NCI-H128 (cell line): ENCODE measurements around the gene SBK3.

ENCODE experiments used
- DNase-seq: peaks from one replicate; lab custom pipeline; 2025; ENCODE audit not compliant: unreplicated experiment; lab: John Stamatoyannopoulos, UW

SBK3 gene

DNA sequence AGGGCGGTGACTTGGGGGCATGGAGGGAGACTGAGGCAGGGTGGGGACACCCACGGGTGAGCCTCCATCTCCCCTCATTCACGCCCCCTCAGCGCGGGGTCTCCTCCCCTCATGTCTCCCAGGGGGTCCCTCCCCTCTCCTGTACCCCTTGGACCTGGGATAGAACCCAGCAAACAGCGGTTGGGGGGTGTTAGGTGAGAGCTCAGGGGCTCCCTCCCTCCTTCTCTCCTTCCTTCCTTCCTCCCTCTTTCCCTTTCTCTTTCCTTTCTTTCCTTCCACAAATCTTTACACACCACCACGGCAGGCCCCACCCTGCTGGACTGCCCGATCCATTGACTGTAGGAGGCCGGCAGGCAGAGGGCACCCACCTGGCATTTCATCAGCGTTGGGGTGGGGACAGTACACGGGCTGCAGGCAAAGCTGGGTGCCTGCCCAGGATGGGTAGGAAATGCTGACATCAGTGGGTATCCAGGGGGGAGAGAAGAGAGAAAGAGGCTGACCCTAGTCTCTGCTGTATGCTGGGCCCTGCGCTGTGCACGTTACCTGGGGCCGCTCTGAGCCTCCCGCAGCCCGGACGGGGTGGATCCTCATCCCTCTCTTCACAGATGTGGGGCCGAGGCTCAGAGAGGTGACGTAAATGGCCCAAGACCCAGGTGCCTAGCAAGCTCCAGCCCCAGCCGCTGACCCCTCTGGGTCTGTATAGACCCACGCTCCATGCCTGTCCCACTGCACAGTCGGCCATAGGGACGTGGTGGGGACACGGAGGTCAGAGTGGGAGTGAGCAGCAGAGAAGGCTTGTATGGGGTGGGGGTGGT, 53.6 kb downstream of the SBK3 start:
- DNase-seq = no peak
